ENCODE measurements around the gene TBC1D23. TPM values are rescaled to one million over a fixed set of nuclear protein-coding genes. Genes with fewer than 3 reads are reported as not detected.

Gene TBC1D23
- polyA plus RNA-seq (2012; rRNA removed): 6.7 and 10.9 TPM in 2 replicates
- 11.7 and 13.6 TPM in 2 replicates for polyA plus RNA-seq (2012; cell fraction: cytosol; rRNA removed)
- polyA plus RNA-seq (2012; cell fraction: nucleus; rRNA removed): 6.5 and 11.0 TPM in 2 replicates

GRCh38 chr3:100260685-100261484 is at the start of gene TBC1D23:
Gene TBC1D23, plus strand, starts transcription at chr3:100260992. Its CDS starts 27 bp downstream, at chr3:100261019.
- WGBS (ENCODE audit: low lambda C conversion rate): 1% methylated on average over 36 of the region's 49 CpGs
- Histone ChIP-seq H4K20me1 (ENCODE audit: insufficient read depth) (peaks cover 6% of the 10 kb centered on the region; the same call in 1 of the 2 replicates), H3K9me2 (no peaks in the 10 kb centered on the region), H3K4me1 (ENCODE audit: control insufficient read depth in 1 of 2, insufficient read depth in 2 of 2, low read depth in 1 of 2, low read length in 1 of 2) (peaks cover 16 to 25% of the 10 kb centered on the region in 2 experiments; a peak in 3 of 4 replicates), H2AFZ (ENCODE audit: low read depth) (peak within 1 kb of the TSS; percentile 87), H3K4me2 (peak within 1 kb of the TSS; percentile 86), H3K4me3 (ENCODE audit: low read depth in 2 of 2, low read length in 1 of 2) (peak within 1 kb of the TSS; percentile 97 to 99), H3K9me3 (no peaks in the 10 kb centered on the region), H3K79me2 (ENCODE audit: insufficient read depth) (peaks cover 51% of the 10 kb centered on the region), H3F3A (replicated peaks; ENCODE audit: insufficient read depth) (peaks cover 3% of the 10 kb centered on the region), H3K9ac (peak within 1 kb of the TSS; percentile 94), H3K27me3 (ENCODE audit: insufficient read depth) (no peaks in the 10 kb centered on the region), H3K27ac (ENCODE audit: low read depth in 2 of 2, low read length in 1 of 2) (peak within 1 kb of the TSS; percentile 86 to 93), H3K36me3 (replicated peaks in 1 of 2; ENCODE audit: control insufficient read depth in 1 of 2, insufficient read depth in 2 of 2, low read length in 1 of 2) (no peaks in the 10 kb centered on the region)
- peak; percentile 93 for DNase-seq
- ChIA-PET POLR2A (interaction anchor here (0.5 to 1.0 kb wide), 4 partner anchors 73 to 755 kb away, joined by 3 read pairs; partner anchors contain the start of gene NIT2), CTCF (interaction anchor here (0.7 to 2.3 kb wide), 12 partner anchors 8 to 443 kb away, joined by 3 to 12 read pairs (median 3); partner anchors contain the start of gene CMSS1)
- TF ChIP-seq RCOR1 (IDR thresholded peaks at IDR 0.05; ENCODE audit: low read length) (peak; percentile 28), RAD21 (IDR thresholded peaks at IDR 0.05; ENCODE audit: low read length) (no peak), CHD2 (IDR thresholded peaks at IDR 0.05; ENCODE audit: low read length, partially characterized antibody) (peak; percentile 77), POLR2AphosphoS5 (IDR thresholded peaks at IDR 0.05; ENCODE audit: low read depth, low read length) (peak; percentile 86), JUND (IDR thresholded peaks at IDR 0.05) (no peak), YY1 (IDR thresholded peaks at IDR 0.05; ENCODE audit: low read depth) (peak; percentile 96), IRF3 (IDR thresholded peaks at IDR 0.05; ENCODE audit: low read depth, low read length) (no peak), TCF12 (IDR thresholded peaks at IDR 0.05) (no peak), MEF2A (IDR thresholded peaks at IDR 0.05; ENCODE audit: borderline replicate concordance, low read depth) (no peak), NRF1 (IDR thresholded peaks at IDR 0.05; ENCODE audit: low read depth, low read length) (no peak), RXRA (IDR thresholded peaks at IDR 0.05; ENCODE audit: borderline replicate concordance, low read depth) (no peak), GATA2 (CRISPR knock-in tag; IDR thresholded peaks at IDR 0.05) (no peak), USF2 (IDR thresholded peaks at IDR 0.05; ENCODE audit: borderline replicate concordance, low read depth, low read length) (no peak), CTCF (IDR thresholded peaks at IDR 0.05) (no peak; the same call in 1 of the 2 replicates), USF1 (IDR thresholded peaks at IDR 0.05; ENCODE audit: borderline replicate concordance, low read depth) (no peak), TAF1 (IDR thresholded peaks at IDR 0.05; ENCODE audit: borderline replicate concordance, low read depth, low read length) (peak; percentile 81), EP300 (IDR thresholded peaks at IDR 0.05; ENCODE audit: borderline replicate concordance in 1 of 2, low read depth in 1 of 2, low read length in 1 of 2) (no peak), FOXM1 (IDR thresholded peaks at IDR 0.05; ENCODE audit: low read depth) (no peak), MXI1 (IDR thresholded peaks at IDR 0.05; ENCODE audit: low read depth, low read length) (peak; percentile 75), FOXJ3 (CRISPR knock-in tag; IDR thresholded peaks at IDR 0.05) (peak; percentile 23; the same call in 1 of the 2 replicates), EZH2phosphoT487 (IDR thresholded peaks at IDR 0.05; ENCODE audit: borderline replicate concordance, low read depth) (no peak), MAX (IDR thresholded peaks at IDR 0.05; ENCODE audit: low read depth) (peak; percentile 73), SIN3A (IDR thresholded peaks at IDR 0.05; ENCODE audit: borderline replicate concordance, low read depth, low read length) (peak; percentile 55; the same call in 1 of the 2 replicates), RFX5 (IDR thresholded peaks at IDR 0.05; ENCODE audit: low read length) (no peak), TEAD4 (IDR thresholded peaks at IDR 0.05; ENCODE audit: borderline replicate concordance, insufficient read depth) (no peak), GABPA (IDR thresholded peaks at IDR 0.05; ENCODE audit: low read depth) (peak; percentile 62; the same call in 1 of the 2 replicates), SMC3 (IDR thresholded peaks at IDR 0.05; ENCODE audit: low read depth, low read length) (no peak)
